Calu3 (cell line): ENCODE data around the gene BARX2. TPM values are rescaled to one million over a fixed set of nuclear protein-coding genes. Genes with fewer than 3 reads are reported as not detected.
A peak's percentile ranks its signal among the peaks of the same experiment; 100 is the strongest.

Experiments used
- BruUV-seq: library from RNA; stranded (reverse); fragments of 400-500 nt; replicated peaks from 2 replicates; lab custom pipeline; 2021; lab: Mats Ljungman, UMichigan
- CTCF ChIA-PET: fragments of 300-600 bp; sonication (Branson Sonifier 250); formaldehyde crosslinking; loops from one replicate; lab custom pipeline; 2022; ENCODE audit warnings: antibody characterized with exemption; lab: Charles Lee
- DNase-seq: peaks from one replicate; pipeline ENCODE4 v3.0.0; 2022
- H3K27ac Mint-ChIP-seq: one replicate; pipeline ENCODE4 v1.8.0; 2022; ENCODE audit warnings: mixed read lengths; ENCODE audit not compliant: unreplicated experiment
- H3K27me3 Mint-ChIP-seq: one replicate; pipeline ENCODE4 v1.8.0; 2022; ENCODE audit warnings: mixed read lengths; ENCODE audit not compliant: unreplicated experiment
- H3K36me3 Mint-ChIP-seq: one replicate; pipeline ENCODE4 v1.8.0; 2022; ENCODE audit warnings: mild to moderate bottlenecking, moderate library complexity, mixed read lengths; ENCODE audit not compliant: insufficient read depth, unreplicated experiment
- H3K4me1 Mint-ChIP-seq: one replicate; pipeline ENCODE4 v1.8.0; 2022; ENCODE audit warnings: mild to moderate bottlenecking, low read depth, mixed read lengths; ENCODE audit not compliant: unreplicated experiment
- H3K4me3 Mint-ChIP-seq: one replicate; pipeline ENCODE4 v1.8.0; 2022; ENCODE audit warnings: mild to moderate bottlenecking, low read depth, moderate library complexity, mixed read lengths; ENCODE audit not compliant: unreplicated experiment
- H3K9me3 Mint-ChIP-seq: one replicate; pipeline ENCODE4 v1.8.0; 2022; ENCODE audit warnings: low read depth, mixed read lengths; ENCODE audit not compliant: unreplicated experiment
- intact Hi-C: fragments of 100-400 bp; cut with micrococcal nuclease; formaldehyde crosslinking; loops from one replicate; pipeline ENCODE4 v1.10.0; 2022; ENCODE audit not compliant: unreplicated experiment
- total RNA-seq: library from RNA; stranded (reverse); gene quantifications from 2 replicates; pipeline ENCODE4 v1.2.3, GENCODE V29; 2022
- TF ChIP-seq, protein P1 (sequence below): fragments of 200-600 bp; IDR thresholded peaks from one replicate; pipeline ENCODE4 v1.8.0; 2022; ENCODE audit warnings: antibody characterized with exemption; ENCODE audit not compliant: unreplicated experiment

The BARX2 gene
- total RNA-seq, 1 experiment from 2014 or later: 41.6 TPM

DNA sequence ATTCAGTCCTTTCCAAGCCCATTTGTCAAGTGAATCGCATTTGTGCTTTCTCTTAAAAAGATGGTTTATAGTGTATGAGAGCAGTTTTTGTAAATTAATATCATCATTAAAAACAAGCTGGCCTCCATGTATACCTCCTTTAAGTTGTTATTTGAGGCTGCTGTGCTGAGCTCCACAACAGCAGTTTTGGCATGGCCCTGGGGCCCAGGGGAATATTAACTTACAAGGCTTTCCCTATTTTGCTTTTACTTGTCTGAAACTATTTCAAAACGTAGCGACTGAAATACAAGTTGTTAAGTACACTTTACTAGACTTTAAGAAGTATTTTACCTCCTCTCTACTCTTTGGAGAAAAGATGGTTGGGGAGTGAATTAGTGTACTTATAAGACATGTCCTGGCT, 4.9 kb upstream of the BARX2 start:
- DNase-seq: no peak
- Mint-ChIP-seq H3K27me3 (no peaks in the 10 kb centered on the region), H3K36me3 (peaks cover 51% of the 10 kb centered on the region), H3K9me3 (no peaks in the 10 kb centered on the region), H3K27ac (peak overlapping the region; percentile 91), H3K4me1 (peaks cover 39% of the 10 kb centered on the region), H3K4me3 (peak overlapping the region; percentile 65)
- intact Hi-C loops: no loop called here
- CTCF ChIA-PET: interaction anchor here (1.2 kb wide), 1 partner anchor 42 kb away, joined by 3 read pairs; no protein-coding TSS in a partner anchor
- TF ChIP-seq, protein P1, sequence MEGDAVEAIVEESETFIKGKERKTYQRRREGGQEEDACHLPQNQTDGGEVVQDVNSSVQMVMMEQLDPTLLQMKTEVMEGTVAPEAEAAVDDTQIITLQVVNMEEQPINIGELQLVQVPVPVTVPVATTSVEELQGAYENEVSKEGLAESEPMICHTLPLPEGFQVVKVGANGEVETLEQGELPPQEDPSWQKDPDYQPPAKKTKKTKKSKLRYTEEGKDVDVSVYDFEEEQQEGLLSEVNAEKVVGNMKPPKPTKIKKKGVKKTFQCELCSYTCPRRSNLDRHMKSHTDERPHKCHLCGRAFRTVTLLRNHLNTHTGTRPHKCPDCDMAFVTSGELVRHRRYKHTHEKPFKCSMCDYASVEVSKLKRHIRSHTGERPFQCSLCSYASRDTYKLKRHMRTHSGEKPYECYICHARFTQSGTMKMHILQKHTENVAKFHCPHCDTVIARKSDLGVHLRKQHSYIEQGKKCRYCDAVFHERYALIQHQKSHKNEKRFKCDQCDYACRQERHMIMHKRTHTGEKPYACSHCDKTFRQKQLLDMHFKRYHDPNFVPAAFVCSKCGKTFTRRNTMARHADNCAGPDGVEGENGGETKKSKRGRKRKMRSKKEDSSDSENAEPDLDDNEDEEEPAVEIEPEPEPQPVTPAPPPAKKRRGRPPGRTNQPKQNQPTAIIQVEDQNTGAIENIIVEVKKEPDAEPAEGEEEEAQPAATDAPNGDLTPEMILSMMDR: no peak
- BruUV-seq: no TSS peak

DNA sequence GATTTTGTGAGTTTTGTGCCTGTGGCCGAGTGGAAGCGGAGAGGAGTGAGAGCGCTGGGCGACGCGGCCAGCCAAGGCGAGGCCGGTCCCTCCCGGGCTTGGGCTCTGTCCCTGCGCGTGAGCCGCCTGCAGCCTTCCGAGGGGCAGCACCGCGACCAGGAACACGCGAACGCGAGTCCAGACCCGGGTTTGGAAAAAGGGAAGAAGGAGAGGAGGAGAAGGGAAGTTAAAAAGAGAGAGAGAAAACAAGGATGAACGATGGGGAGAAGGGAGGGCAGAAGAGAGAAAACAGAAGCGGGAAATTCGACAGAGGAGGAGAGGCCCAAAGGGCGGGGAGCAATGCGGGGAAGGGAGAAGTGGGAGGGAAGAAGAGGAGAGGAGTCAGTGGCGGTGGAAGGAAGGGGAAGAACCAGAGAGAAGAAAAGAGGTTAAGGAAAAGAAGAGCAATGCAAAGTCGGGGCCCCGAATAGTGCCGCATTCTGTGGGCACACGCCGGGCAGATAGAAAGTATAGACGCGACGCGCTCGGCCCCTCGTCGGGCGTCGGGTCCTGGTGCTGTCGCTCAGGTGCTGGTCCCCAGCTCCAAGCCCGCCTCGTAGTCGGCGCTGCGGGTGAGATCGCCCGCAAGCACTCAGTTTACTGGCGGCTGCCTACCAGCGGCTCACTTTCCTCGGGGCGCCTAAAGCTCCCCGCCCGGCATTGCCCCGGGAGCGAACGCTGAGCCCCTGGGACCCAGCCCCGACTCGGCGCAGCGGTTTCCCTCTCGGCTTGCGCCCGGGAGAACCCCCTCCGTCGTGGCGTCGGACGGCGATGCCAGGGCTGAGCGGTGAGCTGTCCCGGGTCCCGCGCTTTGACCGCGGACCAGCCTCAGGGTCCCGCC, 2.8 kb upstream of the BARX2 start:
- DNase-seq: no peak
- Mint-ChIP-seq H3K27me3 (no peaks in the 10 kb centered on the region), H3K4me3 (peak overlapping the region; percentile 65), H3K9me3 (no peaks in the 10 kb centered on the region), H3K36me3 (peaks cover 70% of the 10 kb centered on the region), H3K4me1 (peaks cover 27% of the 10 kb centered on the region), H3K27ac (peak overlapping the region; percentile 91)
- intact Hi-C loops: no loop called here
- CTCF ChIA-PET: interaction anchor here (0.6 kb wide), 1 partner anchor 325 kb away, joined by 3 read pairs; no protein-coding TSS in a partner anchor
- no TSS peak for BruUV-seq
- TF ChIP-seq, protein P1: no peak

DNA sequence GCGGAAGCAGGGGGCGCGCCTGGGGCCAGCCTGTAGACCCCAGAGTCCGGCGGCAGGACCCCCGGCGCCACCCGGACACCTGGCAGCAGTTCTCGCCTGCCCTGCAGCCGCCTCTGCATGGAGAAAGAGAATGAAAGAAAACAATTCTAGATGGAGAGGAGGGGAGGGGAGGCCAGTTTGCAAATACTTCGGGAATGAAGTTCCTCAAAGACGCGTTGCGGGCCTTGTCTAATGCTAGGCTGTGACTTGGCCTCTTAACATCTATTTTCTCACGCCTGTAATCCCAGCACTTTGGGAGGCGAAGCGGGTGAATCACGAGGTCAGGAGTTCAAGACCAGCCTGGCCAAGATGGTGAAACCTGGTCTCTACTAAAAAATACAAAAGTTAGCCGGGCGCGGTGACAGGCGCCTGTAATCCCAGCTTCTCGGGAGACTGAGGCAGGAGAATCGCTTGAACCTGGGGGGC, 2.1 kb upstream of the BARX2 start:
- Mint-ChIP-seq H3K27ac (peak overlapping the region; percentile 89), H3K4me3 (peak overlapping the region; percentile 65), H3K36me3 (peaks cover 77% of the 10 kb centered on the region), H3K27me3 (no peaks in the 10 kb centered on the region), H3K9me3 (no peaks in the 10 kb centered on the region), H3K4me1 (peaks cover 24% of the 10 kb centered on the region)
- BruUV-seq: no TSS peak
- no peak for DNase-seq
- TF ChIP-seq, protein P1: no peak
- CTCF ChIA-PET: interaction anchor here (0.6 kb wide), 1 partner anchor 324 kb away, joined by 3 read pairs; no protein-coding TSS in a partner anchor
- intact Hi-C loops: no loop called here

DNA sequence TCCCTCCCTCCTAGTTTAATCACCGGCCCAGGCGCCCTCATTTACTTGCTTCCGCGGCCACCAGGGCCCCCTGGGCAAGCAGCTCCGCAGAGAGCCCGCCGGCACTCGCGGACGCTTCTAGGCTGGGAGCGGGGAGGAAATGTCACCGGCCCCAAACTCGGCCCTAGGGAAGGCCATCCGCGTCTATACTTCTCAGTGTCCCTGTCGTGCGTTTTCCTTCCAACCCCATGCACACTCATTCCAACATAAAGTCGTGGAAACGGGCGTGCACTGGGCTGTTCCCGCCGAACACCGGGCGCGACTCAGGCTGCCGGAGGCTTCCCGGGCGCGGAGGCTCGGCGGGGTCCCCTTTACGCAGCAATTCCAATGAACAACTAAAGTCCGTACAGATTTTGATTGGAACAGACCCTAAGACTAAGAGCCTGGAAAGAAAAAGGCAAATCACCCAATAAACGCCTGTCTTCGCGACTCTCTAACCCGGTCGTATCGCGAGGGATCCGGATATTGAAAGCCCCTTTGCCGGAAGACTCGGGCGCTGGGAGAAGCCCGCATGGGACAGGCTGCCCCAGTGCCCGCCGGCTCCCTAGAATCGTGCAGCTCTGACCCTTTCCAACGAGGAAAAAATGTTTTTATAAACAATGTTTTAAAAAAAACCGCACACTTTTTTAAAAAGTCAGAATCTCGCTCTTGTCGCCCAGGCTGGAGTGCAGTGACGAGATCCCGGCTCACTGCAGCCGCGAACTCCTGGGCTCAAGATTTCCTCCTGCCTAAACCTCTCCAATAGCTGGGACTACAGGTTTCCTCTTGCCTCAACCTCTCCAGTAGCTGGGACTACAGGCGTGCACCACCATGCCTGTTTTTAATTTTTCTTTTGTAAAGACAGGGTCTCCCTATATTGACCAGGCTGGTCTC, 1.3 kb upstream of the BARX2 start:
- Mint-ChIP-seq H3K4me1 (peaks cover 16% of the 10 kb centered on the region), H3K27me3 (no peaks in the 10 kb centered on the region), H3K9me3 (no peaks in the 10 kb centered on the region), H3K27ac (peak overlapping the region; percentile 89), H3K36me3 (peaks cover 79% of the 10 kb centered on the region), H3K4me3 (peak overlapping the region; percentile 65)
- TF ChIP-seq, protein P1: no peak
- DNase-seq: no peak
- CTCF ChIA-PET: interaction anchor here (1.4 to 2.4 kb wide), 4 partner anchors 10 to 321 kb away, joined by 4 to 10 read pairs (median 8); no protein-coding TSS in a partner anchor
- intact Hi-C loops: no loop called here
- BruUV-seq: TSS peak; percentile 4
